T-helper 22 cell (primary cell): Measurements from ENCODE around the gene LRRN3.

ENCODE experiments used
- DNase-seq: peaks from one replicate; pipeline ENCODE4 v3.0.0-alpha.2; 2020; ENCODE audit warnings: low read depth

The LRRN3 gene

DNA sequence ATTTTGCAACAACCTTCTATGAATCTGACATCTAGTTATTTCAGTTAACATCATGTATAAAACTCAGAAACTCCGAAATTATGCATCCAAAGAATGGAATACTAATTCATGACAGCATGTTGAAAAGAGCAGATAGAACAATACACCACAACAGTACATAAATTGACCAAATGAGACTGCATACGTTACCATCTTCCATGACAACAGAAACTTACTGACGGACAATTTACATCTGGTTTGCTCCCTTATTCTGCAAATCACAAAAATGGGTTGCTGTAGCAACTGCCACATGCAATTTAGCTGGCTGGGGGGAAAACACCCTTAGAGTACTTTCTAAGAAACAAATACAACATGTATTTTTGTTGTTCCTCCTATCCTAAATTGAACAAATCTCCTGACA is 14.3 kb downstream of the LRRN3 start:
- DNase-seq = no peak

DNA sequence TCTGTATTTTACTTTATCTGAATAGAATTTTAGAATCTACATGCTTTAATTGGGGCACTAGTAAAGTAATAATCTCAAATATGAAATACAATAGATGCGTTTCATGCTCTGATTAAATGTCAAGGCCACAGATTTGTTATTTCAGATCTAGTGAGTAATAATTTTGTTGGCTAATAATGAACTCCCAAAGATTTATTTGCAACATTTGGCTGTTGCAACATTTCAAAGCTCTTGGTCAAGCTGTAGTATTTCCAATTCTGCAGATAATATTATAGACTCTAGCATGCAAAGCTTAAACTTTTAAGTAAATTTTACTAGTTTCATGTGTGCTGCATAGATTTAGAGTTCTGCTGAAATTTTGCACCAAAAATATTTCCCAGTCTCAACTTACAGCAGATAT is 16.7 kb downstream of the LRRN3 start:
- no peak for DNase-seq

DNA sequence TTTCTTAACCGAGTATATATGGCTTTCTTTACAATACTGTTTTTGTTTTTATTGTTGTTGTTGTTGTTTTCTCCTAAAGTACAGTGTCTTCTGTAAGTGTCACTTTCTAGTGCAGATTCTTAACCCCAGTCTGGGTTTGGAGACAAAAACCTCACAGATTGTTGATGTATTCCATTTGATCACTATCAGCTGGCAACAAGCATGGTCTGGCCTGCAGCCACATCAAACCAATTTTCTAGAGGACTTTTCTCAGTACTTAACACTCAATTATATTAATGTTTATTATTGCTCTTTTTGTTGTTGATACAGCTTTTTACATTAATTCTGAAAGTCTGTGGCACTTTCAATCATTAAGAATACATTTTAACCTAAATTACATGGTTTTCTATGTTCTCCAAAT is 17.1 kb downstream of the LRRN3 start:
- DNase-seq = no peak

DNA sequence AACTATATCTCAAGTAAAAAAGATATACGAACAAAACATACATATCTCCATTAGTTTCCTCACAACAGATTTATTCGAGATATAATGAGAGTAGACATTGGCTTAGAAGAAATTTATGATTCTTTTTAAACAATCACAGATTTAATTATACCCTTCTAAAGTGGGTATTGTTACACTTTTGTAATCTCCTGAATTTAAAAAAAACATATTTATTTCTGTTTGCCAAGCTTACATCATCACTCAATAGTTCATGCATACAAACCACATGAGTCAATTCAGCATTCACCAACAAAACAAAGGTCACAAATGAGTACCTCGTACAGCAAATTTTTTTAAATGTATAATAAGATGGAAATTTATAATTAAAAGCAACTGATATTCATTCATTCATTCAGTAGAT is 17.6 kb downstream of the LRRN3 start:
- DNase-seq = no peak

DNA sequence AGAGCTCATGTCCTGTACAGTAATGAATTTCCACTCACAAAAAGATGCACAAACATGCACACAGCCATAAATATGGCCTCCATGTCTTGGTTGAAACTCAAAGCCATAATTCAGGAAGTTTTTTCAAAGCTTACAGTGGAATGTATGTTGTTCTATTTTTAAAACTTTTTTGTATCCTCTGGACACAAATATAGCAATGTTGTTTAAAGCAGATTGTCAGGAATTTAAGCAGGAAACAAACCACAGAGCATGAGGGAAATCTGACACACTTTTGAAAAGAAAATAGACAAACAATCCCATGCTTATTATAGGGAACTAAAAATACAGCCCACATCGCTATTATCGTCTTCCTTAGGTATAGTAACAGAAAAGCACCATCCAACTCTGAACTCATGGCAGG is 21.5 kb downstream of the LRRN3 start:
- no peak for DNase-seq

DNA sequence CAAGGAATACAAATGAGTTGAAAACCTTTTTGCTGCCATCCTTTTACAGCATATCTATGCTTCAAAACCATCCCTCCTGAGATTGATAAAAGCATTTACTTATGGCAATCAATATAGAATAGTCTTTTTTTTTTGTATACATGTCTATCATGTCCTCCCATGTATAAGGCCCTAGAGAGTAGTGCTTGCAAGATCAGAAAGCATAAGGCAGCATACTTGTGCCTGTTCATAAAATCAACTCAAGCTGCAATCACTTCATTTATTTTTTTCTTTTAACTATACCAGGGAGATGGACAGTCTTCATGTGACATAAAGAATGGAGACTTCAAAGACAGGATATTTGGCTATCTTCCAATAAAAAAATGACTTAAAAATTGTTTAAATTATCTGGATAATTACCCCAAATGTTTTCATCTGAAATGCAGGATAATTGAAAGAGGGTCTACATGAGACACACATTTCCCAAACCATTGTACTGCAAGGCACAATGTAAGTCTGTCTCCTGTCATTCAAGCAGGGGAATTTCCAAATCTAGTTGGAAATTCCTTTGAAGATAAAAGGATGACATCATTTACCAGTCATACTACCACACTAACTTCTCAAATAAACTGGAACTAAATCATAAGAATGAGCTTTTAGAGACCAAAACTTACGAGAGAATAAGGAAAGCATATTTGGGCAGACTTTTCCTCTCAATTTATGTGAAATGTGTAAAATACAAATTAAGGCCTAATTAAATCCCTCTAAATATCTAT is 22.5 kb downstream of the LRRN3 start:
- DNase-seq = no peak

DNA sequence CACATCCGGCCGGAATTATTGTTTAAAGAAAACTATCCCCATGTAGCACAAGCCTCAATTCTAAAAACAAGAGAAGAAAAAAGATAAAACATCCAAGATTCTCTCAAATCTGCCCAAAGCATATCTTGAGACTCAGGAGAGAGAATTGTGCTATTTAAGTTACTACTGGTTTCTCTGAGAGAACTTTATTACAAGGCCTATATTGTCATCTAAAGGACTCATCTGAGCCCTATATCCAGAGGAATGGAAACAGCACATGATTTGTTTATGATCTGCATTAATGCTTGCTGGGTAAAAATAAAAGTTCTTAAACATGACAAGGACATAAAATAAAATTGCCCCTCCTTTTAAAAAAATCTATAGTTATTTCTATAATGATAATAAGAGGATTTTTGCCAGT is 25.0 kb downstream of the LRRN3 start:
- DNase-seq = no peak

DNA sequence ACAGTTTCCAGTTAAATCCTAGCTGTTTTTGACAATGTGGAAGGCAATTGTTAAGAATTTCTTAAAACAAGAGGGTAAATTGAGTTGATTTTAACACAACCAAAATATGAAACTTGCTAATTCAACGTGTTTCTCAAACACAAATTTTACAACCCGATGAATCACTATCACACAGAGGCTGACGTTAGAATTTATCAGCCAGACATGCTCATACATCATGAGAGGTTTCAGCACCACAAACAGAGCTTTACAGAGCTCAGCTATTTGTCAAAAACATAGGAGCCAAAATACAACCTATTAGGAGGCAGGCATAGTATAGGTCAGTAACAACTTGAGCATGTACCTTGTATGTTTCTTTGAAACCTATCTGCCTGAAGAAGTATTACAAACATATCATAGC is 36.1 kb downstream of the LRRN3 start:
- DNase-seq = no peak

DNA sequence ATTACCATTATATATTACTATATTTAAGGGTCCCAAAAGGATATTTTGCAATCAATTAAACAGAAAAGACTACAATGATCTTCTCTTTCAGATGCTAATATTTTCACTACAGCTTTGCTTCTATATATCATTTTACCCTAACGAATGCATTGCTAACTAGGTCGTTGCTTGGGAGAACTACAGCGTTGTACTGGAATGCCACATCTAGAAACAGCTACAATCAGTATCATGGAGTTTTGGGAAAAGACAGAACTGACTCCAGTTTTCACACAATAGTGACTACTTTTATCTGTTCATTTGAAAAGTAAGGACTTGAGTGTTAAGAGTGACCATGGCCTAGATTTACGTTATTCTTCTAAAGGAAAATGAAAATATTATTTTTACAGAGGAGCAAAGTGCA is 38.5 kb downstream of the LRRN3 start:
- no peak for DNase-seq

DNA sequence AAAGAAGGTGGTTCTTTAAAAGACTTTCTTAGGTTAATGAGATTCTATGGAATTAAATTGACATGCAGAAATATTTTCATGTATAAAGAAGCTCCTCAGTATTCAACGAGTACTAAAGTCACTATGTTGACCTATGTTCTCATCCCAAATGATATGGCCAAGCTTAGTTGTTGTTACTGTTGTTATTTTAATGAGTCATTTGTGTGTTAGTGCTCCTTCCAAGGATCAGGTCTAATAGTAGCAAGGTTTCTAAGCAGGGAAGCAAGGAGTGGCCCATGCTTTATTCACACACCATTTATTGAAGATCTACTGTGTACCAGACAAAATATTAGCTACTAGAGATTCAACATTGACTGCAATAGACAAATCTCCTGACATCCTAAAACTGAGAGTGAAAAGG is 41.9 kb downstream of the LRRN3 start:
- DNase-seq = no peak

DNA sequence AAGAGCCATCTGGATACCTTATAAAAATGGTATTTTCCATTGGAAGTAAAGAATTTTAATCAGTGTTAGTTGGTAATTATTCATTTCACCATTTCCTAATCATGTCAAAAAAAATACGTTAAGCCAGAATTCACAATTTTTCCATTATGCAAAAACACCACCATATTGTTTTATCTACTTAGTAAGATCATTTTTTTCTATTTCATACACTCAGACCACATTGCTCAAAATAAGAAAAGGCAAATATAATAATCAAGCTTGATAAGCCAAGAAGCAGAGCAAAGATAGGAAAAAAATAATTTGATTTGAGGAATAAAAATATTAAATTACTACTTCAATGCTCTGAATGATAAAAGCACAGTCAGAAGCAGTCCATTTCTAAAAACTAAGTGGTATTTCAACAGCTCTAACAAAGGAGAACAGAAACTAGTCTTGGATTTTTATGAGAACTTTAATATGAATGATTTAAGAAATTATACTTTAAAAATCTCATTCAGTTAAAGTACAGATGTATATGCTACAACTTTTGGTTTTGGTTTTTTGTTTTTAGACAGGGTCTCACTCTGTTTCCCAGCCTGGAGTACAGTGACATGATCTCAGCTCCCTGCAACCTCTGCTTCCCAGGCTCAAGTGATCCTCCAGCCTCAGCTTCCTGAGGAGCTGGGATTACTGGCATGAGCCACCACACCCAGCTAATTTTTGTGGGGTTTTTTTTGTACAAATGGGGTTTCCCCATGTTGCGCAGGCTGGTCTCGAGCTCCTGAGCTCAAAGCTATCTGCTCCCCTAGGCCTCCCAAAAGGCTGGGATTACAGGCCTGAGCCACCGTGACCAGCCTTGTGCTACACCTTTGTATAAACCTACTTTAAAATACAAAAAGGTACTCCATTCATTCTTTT is 46.6 kb downstream of the LRRN3 start:
- no peak for DNase-seq

DNA sequence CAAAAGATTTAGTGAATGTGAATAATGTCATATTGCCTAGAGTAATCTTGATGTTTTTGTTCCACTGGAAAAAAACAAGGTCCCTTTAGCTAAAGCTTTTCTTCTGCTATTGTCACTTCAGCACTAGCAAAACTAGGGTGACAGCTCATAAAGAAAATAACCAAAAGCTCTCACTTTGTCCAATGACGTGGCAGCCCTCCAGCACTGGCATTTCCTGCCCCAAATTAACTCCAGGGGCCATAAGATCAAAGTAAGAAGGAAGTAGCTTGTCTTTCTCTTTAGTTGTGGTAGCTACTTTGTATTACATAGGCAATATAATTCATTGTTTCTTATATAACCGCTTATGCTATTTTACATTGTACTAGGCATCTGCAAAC is 47.3 kb downstream of the LRRN3 start:
- peak; percentile 22 for DNase-seq

DNA sequence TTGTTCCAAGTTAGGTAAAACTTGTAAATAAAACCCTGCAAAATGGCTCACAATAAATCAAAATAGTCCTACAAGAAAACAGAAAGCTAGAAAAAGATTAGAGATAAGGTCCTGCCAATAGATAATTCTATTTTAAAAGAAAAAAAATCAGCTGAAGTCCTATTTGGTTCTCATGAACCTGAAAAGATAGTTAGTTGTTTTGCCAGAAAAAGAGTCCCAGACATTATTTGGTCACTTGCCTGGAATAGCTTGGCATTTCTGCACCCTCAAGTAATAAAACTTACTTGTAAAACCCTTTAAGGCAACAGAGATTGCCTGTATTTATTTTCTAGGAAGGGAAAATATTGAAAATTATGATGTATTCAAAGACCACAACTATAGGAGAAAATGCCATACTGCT is 47.7 kb downstream of the LRRN3 start:
- DNase-seq = no peak

DNA sequence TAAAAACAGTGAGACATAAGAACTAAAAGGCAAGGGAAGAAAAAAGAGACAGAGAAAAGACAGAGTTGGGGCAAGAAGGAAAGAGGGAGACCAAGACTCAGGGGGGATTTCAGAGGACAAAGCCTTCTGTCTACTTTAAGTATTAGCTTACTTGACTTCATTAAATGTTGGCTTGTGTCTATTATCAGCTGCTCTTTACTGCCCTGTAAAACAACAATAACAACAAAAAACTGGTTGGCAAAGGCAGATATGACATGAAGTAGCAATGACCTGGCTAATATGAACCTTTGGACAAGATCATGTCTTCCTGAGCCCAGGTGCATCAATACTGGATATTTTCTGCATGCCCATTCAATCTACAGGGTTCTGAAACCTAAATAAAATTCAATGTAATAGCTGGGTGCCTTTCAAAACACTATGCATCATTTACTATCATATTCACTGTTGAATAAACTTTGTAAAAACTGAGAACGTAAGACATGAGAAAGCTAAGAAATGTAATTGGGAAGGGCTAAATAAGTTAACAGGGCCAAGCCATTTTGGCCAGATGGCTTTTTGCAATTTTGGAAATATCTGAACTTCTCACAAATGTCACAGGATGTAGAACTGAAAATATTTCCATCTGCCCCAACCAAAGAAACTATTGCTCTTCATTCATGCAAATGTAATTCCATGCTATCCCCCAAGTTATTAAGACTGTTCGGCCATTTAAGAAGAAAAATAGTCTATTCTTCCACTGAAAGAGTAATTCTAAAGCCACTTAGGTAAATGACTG is 49.4 kb downstream of the LRRN3 start:
- no peak for DNase-seq

DNA sequence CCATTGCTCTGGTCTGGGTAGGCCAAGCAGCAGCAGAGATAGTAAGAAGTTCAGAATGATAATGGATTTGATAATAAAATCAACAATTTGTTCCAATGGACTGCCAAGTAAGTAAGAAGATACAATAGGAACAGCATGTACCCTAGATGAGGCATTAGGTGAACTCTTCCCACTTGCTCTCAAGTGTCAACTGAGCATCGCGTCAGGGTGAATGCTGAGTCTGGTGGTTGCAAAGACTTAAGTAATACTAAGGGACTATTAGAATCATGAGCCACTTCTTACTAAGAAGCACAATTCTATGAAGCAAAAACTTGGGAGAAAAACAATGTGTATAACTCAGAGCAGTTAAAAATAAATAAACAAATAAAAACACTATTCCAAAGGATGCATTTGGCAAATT is 54.5 kb downstream of the LRRN3 start:
- DNase-seq = no peak

DNA sequence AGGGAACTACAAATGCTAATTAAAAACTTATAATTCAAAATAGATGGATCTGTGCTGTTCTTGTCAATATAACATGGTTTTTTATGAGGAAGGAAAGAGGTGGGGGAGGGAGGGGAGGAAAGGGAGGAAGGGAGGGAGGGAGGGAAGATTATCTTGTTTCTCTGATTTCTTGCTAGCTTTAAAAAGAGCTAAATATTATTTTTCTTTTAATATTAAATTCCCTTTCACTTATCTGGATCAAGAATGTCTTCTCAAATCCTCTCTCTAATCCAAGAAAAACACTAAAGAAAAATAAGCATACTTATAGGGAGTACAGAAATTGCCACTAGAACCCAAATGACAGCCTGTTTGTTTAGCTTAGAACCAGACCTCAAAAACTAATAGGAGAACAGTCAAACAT is 55.2 kb downstream of the LRRN3 start:
- DNase-seq = no peak

DNA sequence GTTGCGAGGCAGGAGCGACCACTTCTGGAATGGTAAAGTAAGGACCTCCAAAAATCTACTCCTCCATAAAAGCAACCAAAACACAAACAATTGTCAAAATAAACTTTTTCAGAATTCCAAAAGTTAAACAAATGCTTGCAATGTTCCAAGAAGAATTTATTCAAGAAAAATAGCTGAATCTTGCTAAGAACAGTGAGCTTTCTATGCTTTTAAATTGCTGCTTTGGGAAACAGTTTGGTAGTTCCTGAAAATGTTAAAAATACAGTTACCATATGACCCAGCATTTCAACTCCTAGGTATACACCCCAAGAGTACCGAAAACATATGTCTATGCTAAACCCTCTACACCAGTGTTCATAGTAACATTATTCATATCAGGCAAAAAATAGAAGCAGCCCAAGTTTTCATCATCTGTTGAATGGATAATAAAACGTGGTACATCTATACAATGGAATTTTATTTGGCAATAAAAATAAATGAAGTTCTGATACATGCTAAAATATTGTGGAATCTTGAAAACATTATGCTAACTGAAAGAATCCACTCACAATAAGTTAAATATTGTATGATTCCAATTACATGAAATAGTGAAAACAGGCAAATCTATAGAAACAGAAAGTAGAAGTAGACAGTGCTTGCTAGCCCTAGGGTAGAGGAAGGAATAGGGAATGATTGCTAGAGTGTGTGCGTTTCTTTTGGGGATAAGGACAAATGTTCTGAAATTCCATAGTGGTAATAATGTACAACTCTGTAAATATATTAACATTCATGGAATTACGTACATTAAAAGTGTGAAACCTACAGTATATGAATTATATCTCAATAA is 57.0 kb downstream of the LRRN3 start:
- no peak for DNase-seq

DNA sequence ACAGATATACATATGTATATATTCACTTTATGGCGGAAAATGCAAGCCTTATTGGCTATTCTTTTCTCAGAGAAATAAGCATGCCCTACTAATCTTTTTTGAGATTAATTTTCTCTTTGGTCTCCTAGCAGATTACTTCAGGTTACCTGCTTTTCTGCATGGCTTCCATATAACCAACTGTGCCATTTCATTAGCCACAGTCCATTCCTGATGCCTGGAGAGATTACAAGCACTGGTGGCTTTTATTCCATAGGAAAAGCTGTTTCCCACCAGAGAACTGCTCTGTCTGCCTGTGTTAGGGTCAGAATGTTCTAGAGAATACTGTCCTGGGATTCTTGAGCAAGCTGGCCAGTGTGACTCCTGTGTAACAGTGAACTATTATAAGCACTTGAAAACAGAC is 59.8 kb downstream of the LRRN3 start:
- DNase-seq = no peak

DNA sequence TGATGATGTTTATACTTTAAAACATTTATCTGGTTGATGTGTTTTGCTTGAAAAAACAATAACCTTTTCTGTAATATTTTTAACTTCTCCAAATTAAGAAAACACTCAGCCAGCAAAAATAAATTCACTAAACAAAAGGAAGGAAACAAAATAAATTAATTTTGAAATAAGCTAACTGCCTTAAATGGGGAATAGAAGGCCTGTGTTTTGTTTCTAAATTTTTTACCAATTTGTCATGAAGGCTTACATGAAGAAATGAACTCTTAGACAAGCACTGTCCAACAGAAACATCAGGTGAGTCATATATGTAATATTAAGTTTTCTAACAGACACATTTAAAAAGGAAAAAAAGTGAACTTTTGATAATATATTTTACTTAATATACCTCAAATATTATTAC is 68.5 kb downstream of the LRRN3 start:
- no peak for DNase-seq

DNA sequence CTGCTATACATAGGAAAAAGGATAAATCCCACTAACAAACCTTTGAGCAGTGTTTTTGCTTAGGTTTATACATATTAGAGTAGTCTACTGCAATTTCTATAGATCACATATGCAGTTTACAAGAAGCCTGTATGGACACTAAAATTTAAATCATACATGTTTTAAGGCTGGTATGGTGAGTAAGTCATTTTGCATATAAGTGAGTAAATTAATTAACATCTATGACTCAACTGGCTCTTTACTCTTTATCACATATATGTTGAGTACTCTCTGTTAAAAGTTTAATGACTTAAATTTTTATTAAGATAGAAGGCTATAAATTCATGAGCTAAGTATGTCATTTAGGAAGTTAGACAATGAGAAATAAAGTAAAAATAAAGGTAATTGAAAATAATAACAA is 69.4 kb downstream of the LRRN3 start:
- no peak for DNase-seq

DNA sequence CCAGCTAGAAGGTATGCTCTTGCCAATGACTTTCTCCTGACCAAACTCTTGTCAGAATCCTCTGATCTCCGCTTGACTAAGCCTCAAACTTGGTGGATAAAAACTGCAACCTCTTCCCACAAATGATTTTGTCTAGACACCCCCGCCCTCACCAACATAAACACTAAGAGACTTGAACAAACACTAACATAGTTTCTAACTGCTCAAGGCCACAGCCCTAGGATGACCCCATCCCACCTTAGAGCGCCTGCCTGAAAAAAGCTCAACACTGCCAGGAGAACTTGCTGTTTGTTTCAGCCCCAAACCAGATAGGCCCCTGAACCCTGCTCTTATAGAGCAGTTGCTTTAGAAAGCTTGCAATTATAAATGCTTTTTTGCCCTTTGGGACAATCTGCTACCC is 71.8 kb downstream of the LRRN3 start:
- no peak for DNase-seq

DNA sequence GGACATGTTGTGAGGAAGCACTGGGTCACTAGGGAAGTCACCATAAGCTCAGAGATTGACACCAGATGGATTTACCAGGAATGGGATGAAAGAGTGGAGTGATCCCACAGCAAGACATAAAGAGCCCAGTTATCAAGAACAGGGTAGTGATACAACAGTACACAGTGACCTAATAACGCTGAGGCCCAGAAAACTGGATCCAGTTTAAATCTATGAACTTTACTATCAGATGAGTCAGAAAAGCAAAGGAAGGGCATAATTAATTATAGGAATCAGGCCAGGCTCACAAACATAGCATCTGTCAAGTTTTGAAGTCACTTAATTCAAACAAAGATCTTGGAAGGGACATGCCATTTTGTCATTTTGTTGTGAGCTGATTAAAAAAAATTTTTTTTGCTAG is 73.5 kb downstream of the LRRN3 start:
- DNase-seq = no peak
